Thyroid gland (tissue), 4 donors: ENCODE measurements around the gene PDE8A. TPM values are rescaled to one million over a fixed set of nuclear protein-coding genes. Genes with fewer than 3 reads are reported as not detected.

Experiments
- DNase-seq, 2 donors: peaks; one replicate each; pipeline ENCODE4 v3.0.0-alpha.2; 2019
- H3K27ac ChIP-seq, 3 donors: fragments of 200-600 bp; sonication (generic); 1 replicate in 2 of 3; 2 replicates in 1 of 3; pipeline ENCODE4 v1.5.1; 2016 to 2019; ENCODE audit warnings: mild to moderate bottlenecking in 1 of 3, moderate library complexity in 1 of 3
- H3K27me3 ChIP-seq: fragments of 200-600 bp; sonication (generic); one replicate; pipeline ENCODE4 v1.5.1; 2019
- H3K36me3 ChIP-seq, 2 donors: fragments of 200-600 bp; sonication (generic); one replicate each; pipeline ENCODE4 v1.5.1; 2016 to 2019
- H3K4me1 ChIP-seq, 2 donors: fragments of 200-600 bp; sonication (generic); one replicate each; pipeline ENCODE4 v1.5.1; 2017 to 2019
- H3K4me3 ChIP-seq, 3 donors: fragments of 200-600 bp; sonication (generic); replicated peaks in 1 of 3; 1 replicate in 2 of 3; 2 replicates in 1 of 3; pipeline ENCODE4 v1.5.1; 2016; ENCODE audit warnings: mild to moderate bottlenecking in 1 of 3
- H3K9me3 ChIP-seq: fragments of 200-600 bp; sonication (generic); one replicate; pipeline ENCODE4 v1.5.1; 2017
- CTCF ChIP-seq, 6 experiments: fragments of 200-600 bp in 3 of 6; fragments of 450-650 bp in 3 of 6; sonication (generic) in 3 of 6; IDR thresholded peaks; one replicate each; pipeline ENCODE4 v1.5.1; 2016 to 2019; ENCODE audit warnings: antibody characterized with exemption in 6 of 6, mild to moderate bottlenecking in 2 of 6, inconsistent platforms in 1 of 6, moderate library complexity in 1 of 6
- POLR2A ChIP-seq, 2 donors: fragments of 450-650 bp; IDR thresholded peaks; one replicate each; pipeline ENCODE4 v1.6.1; 2017; ENCODE audit warnings: antibody characterized with exemption in 2 of 2, mild to moderate bottlenecking in 2 of 2, moderate library complexity in 1 of 2
- WGBS, 2 donors: methylation state at CpG; one replicate each; pipeline ENCODE4 v1.1.5; 2017; 5-methylcytosine and 5-hydroxymethylcytosine counted together
- intact Hi-C: fragments of 100-400 bp; cut with DNase I; formaldehyde crosslinking; loops from one replicate; pipeline ENCODE4 v1.15.1; 2023
- total RNA-seq, 4 donors: library from RNA; depleted of rRNA; stranded (reverse); fragments of >200 nt; gene quantifications; one replicate each; pipeline ENCODE4 v1.2.3, GENCODE V29; 2016

The PDE8A gene
- total RNA-seq, 4 donors from 2014 or later = 31.6 to 52.1 (median 35.2) TPM

GRCh38 chr15:85022860-85023403, 41.3 kb downstream of the PDE8A start:
- 89 to 98% methylated on average over 6 of the region's 6 CpGs for WGBS, 2 donors
- H3K4me1 ChIP-seq = peaks cover 9 to 31% of the 10 kb centered on the region in 2 donors

GRCh38 chr15:85024003-85024402, 42.3 kb downstream of the PDE8A start:
- TF ChIP-seq CTCF (IDR thresholded peaks at IDR 0.05) (no peak), POLR2A (IDR thresholded peaks at IDR 0.05) (no peak)
- no peak overlapping the region for H3K27ac ChIP-seq
- intact Hi-C loops = no loop called here
- no peaks in the 10 kb centered on the region for H3K27me3 ChIP-seq
- no peaks in the 10 kb centered on the region for H3K36me3 ChIP-seq
- H3K9me3 ChIP-seq = no peaks in the 10 kb centered on the region
- WGBS, 2 donors = 92 to 95% methylated on average over 3 of the region's 3 CpGs
- no peak for DNase-seq
- peaks cover 9 to 31% of the 10 kb centered on the region in 2 donors for H3K4me1 ChIP-seq
- no peak overlapping the region for H3K4me3 ChIP-seq

More at GRCh38 chr15:85022860-85023403, 41.3 kb downstream of the PDE8A start:
- no peak for TF ChIP-seq CTCF (IDR thresholded peaks at IDR 0.05)
- TF ChIP-seq POLR2A (IDR thresholded peaks at IDR 0.05) = no peak
- H3K27ac ChIP-seq = no peak overlapping the region
- intact Hi-C loops = no loop called here
- no peak overlapping the region for H3K4me3 ChIP-seq
- no peaks in the 10 kb centered on the region for H3K36me3 ChIP-seq
- H3K9me3 ChIP-seq = no peaks in the 10 kb centered on the region
- no peaks in the 10 kb centered on the region for H3K27me3 ChIP-seq
- no peak for DNase-seq

- no peak overlapping the region for H3K4me3 ChIP-seq
- no peaks in the 10 kb centered on the region for H3K27me3 ChIP-seq
- TF ChIP-seq CTCF (IDR thresholded peaks at IDR 0.05) (no peak), POLR2A (IDR thresholded peaks at IDR 0.05) (no peak)
- intact Hi-C loops = no loop called here
- peaks cover 9 to 32% of the 10 kb centered on the region in 2 donors for H3K4me1 ChIP-seq
- DNase-seq = no peak
- H3K27ac ChIP-seq = no peak overlapping the region
- WGBS, 2 donors = 79 to 86% methylated on average over 4 of the region's 4 CpGs
- H3K9me3 ChIP-seq = no peaks in the 10 kb centered on the region
- H3K36me3 ChIP-seq = no peaks in the 10 kb centered on the region
Measured at GRCh38 chr15:85024509-85025336, 43.1 kb downstream of the PDE8A start.

- Histone ChIP-seq H3K27me3 (no peaks in the 10 kb centered on the region), H3K36me3 (no peaks in the 10 kb centered on the region), H3K9me3 (no peaks in the 10 kb centered on the region), H3K27ac (no peak overlapping the region), H3K4me3 (no peak overlapping the region), H3K4me1 (peaks cover 14 to 39% of the 10 kb centered on the region in 2 donors)
- DNase-seq = no peak
- whole genome bisulfite sequencing, 2 donors = 89 to 91% methylated on average over 4 of the region's 4 CpGs
- TF ChIP-seq CTCF (IDR thresholded peaks at IDR 0.05) = no peak
- intact Hi-C loops = no loop called here
Measured at GRCh38 chr15:85025516-85026251, 44.0 kb downstream of the PDE8A start.
